K562 (cell line): ENCODE data around the gene GIMAP1. TPM values are rescaled to one million over a fixed set of nuclear protein-coding genes. Genes with fewer than 3 reads are reported as not detected.

Experiments used
- ATAC-seq: fragments of 200-7000 bp; cut with Tn5 transposase; 3 replicates; pipeline ENCODE4 v1.9.1; 2020; ENCODE audit warnings: moderate library complexity
- BruUV-seq: library from RNA; stranded (reverse); fragments of 400-500 nt; replicated peaks from 2 replicates; lab custom pipeline; 2021; lab: Mats Ljungman, UMichigan
- CTCF ChIA-PET: fragments of 300-600 bp; formaldehyde crosslinking; extraction: SDS; loops from one replicate; lab custom pipeline; 2021; ENCODE audit warnings: low intra/inter-chr PET ratio; lab: Yijun Ruan, JAX
- POLR2A ChIA-PET: fragments of 300-600, 350-650 bp; sonication (Branson Sonifier 250); formaldehyde crosslinking; extraction: SDS; loops from one replicate; lab custom pipeline; 2021; ENCODE audit warnings: antibody characterized with exemption, inconsistent platforms; lab: Yijun Ruan, JAX
- DNase-seq, 4 experiments: peaks; one replicate each; pipeline versions ENCODE4 v3.0.0 to v3.0.0-alpha.2; 2011 to 2018; ENCODE audit warnings: low spot score in 3 of 4, mixed read lengths in 3 of 4; ENCODE audit errors: extremely low read depth in 1 of 4
- FAIRE-seq: peaks from 2 replicates; lab custom pipeline; 2011; peaks lifted over from hg19 to GRCh38; lab: Jason Lieb, UNC
- H2AFZ ChIP-seq: 2 replicates; pipeline ENCODE4 v1.6.0; 2011; ENCODE audit warnings: low read depth, low read length, control low read depth, inconsistent platforms
- H3K27ac ChIP-seq: fragments of 200-600 bp; 3 replicates; pipeline ENCODE4 v1.8.0; 2011; ENCODE audit warnings: low read depth, mild to moderate bottlenecking, control low read depth, inconsistent platforms, low read length, moderate library complexity, mixed read lengths; ENCODE audit errors: extremely low read depth
- H3K27me3 ChIP-seq, 2 experiments: fragments of 300-600 bp in 1 of 2; 2 replicates in 1 of 2; 3 replicates in 1 of 2; pipeline versions ENCODE4 v1.6.0 to v1.8.0; 2011; ENCODE audit warnings: inconsistent platforms in 2 of 2, low read length in 2 of 2, mild to moderate bottlenecking in 1 of 2, mixed read lengths in 1 of 2, moderate library complexity in 1 of 2; ENCODE audit not compliant: control insufficient read depth in 2 of 2, insufficient read depth in 2 of 2
- H3K36me3 ChIP-seq: fragments of 300-600 bp; 3 replicates; pipeline ENCODE4 v1.8.0; 2011; ENCODE audit warnings: mild to moderate bottlenecking, low read length, inconsistent platforms; ENCODE audit not compliant: control insufficient read depth, insufficient read depth
- H3K4me1 ChIP-seq, 2 experiments: fragments of 200-600 bp in 1 of 2; replicated peaks in 1 of 2; 2 replicates in 1 of 2; 3 replicates in 1 of 2; pipeline versions ENCODE4 v1.5.1 to v1.8.0; 2011; ENCODE audit warnings: inconsistent platforms in 2 of 2, low read length in 2 of 2, mild to moderate bottlenecking in 1 of 2, mixed read lengths in 1 of 2, moderate library complexity in 1 of 2; ENCODE audit not compliant: control insufficient read depth in 2 of 2, insufficient read depth in 2 of 2
- H3K4me2 ChIP-seq: 2 replicates; pipeline ENCODE4 v1.6.1; 2011; ENCODE audit warnings: low read length, control low read depth, inconsistent platforms, mixed read lengths; ENCODE audit not compliant: insufficient read depth
- H3K4me3 ChIP-seq: fragments of 200-600 bp; sonication (generic), shearing (Covaris generic); 2 replicates; pipeline ENCODE4 v1.5.1; 2016; ENCODE audit warnings: control low read depth, inconsistent platforms
- H3K79me2 ChIP-seq: fragments of 200-600 bp; 3 replicates; pipeline ENCODE4 v1.8.0; 2011; ENCODE audit warnings: low read length, inconsistent platforms; ENCODE audit not compliant: control insufficient read depth, insufficient read depth
- H3K9ac ChIP-seq, 2 experiments: 2 replicates each; pipeline versions ENCODE4 v1.6.0 to v1.6.1; 2011; ENCODE audit warnings: low read depth in 2 of 2, low read length in 2 of 2, control low read depth in 1 of 2, inconsistent platforms in 1 of 2, mild to moderate bottlenecking in 1 of 2, mixed read lengths in 1 of 2; ENCODE audit not compliant: insufficient read depth in 1 of 2
- H3K9me1 ChIP-seq: one replicate; pipeline ENCODE4 v1.6.0; 2011; ENCODE audit warnings: inconsistent platforms, mild to moderate bottlenecking, low read length, moderate library complexity; ENCODE audit not compliant: control insufficient read depth, insufficient read depth
- H3K9me3 ChIP-seq: replicated peaks from 2 replicates; pipeline ENCODE4 v1.5.1; 2011; ENCODE audit warnings: low read depth, low read length, inconsistent platforms; ENCODE audit not compliant: control insufficient read depth, insufficient read depth
- H4K20me1 ChIP-seq: replicated peaks from 2 replicates; pipeline ENCODE4 v1.6.1; 2011; ENCODE audit warnings: low read length, inconsistent platforms, mixed read lengths; ENCODE audit not compliant: control insufficient read depth, insufficient read depth
- ELF1 ChIP-seq: fragments of 200-800 bp; sonication (Bioruptor generic); IDR thresholded peaks from 2 replicates; pipeline ENCODE4 v1.6.1; 2016; ENCODE audit warnings: missing genetic modification characterization, missing compliant biosample characterization
- EWSR1 ChIP-seq: fragments of 450-650 bp; IDR thresholded peaks from 2 replicates; pipeline ENCODE4 v1.6.1; 2018; ENCODE audit warnings: borderline replicate concordance, mild to moderate bottlenecking, low read depth, moderate library complexity; ENCODE audit not compliant: partially characterized antibody
- FUS ChIP-seq: fragments of 200-400 bp; formaldehyde crosslinking; optimal IDR thresholded peaks from 2 replicates; pipeline ENCODE3; 2017; ENCODE audit warnings: low read depth, low read length
- JUND ChIP-seq, 2 experiments: IDR thresholded peaks; 2 replicates in 1 of 2; 3 replicates in 1 of 2; pipeline ENCODE4 v1.6.1; 2011; ENCODE audit warnings: borderline replicate concordance in 2 of 2, low read depth in 2 of 2, low read length in 2 of 2, improper control_type of control experiment in 1 of 2, missing biosample characterization in 1 of 2, missing genetic modification characterization in 1 of 2, missing genetic modification reagents in 1 of 2
- MNT ChIP-seq, 2 experiments: fragments of 450-650 bp; conservative IDR thresholded peaks; 2 replicates each; pipeline ENCODE4 v1.6.1; 2017; ENCODE audit warnings: mild to moderate bottlenecking in 2 of 2, moderate library complexity in 2 of 2
- MYBL2 ChIP-seq, 2 experiments: fragments of 450-650 bp in 1 of 2; sonication (generic) in 1 of 2; formaldehyde crosslinking in 1 of 2; IDR thresholded peaks; 2 replicates each; pipeline versions ENCODE4 v1.6.1 to v1.8.1; 2017 to 2022; ENCODE audit warnings: borderline replicate concordance in 1 of 2, inconsistent platforms in 1 of 2, low read depth in 1 of 2, mild to moderate bottlenecking in 1 of 2, missing genetic modification reagents in 1 of 2, moderate library complexity in 1 of 2
- NKRF ChIP-seq: fragments of 450-650 bp; IDR thresholded peaks from 2 replicates; pipeline ENCODE4 v1.6.1; 2016; ENCODE audit warnings: borderline replicate concordance
- NR0B1 ChIP-seq: fragments of 450-650 bp; IDR thresholded peaks from one replicate; pipeline ENCODE4 v1.6.1; 2018; ENCODE audit warnings: mild to moderate bottlenecking, moderate library complexity; ENCODE audit not compliant: partially characterized antibody
- PREB ChIP-seq: sonication (generic); formaldehyde crosslinking; IDR thresholded peaks from 2 replicates; pipeline ENCODE4 v1.8.1; 2023; ENCODE audit warnings: mild to moderate bottlenecking, missing genetic modification reagents
- VEZF1 ChIP-seq: fragments of 200-800 bp; sonication (Bioruptor generic); IDR thresholded peaks from 2 replicates; pipeline ENCODE4 v1.6.1; 2017; ENCODE audit warnings: missing genetic modification characterization, missing compliant biosample characterization
- ZNF717 ChIP-seq: fragments of 250-450 bp; sonication (Bioruptor Pico); IDR thresholded peaks from 2 replicates; pipeline ENCODE4 v1.5.0; 2021
- WGBS: fragments of 100-300 bp; shearing (Covaris generic); methylation state at CpG from one replicate; pipeline ENCODE4 v1.1.6; 2016; ENCODE audit warnings: low coverage, mixed read lengths; ENCODE audit not compliant: insufficient coverage; ENCODE audit errors: missing lambda C conversion rate; 5-methylcytosine and 5-hydroxymethylcytosine counted together
- in situ Hi-C: fragments of 300-500 bp; cut with MboI; formaldehyde crosslinking; loops from 4 replicates; pipeline ENCODE4 v1.15.0; 2018; ENCODE audit warnings: inconsistent platforms, mixed read lengths
- intact Hi-C: fragments of 100-400 bp; cut with micrococcal nuclease; formaldehyde crosslinking; loops from 2 replicates; pipeline ENCODE4 v1.14.2; 2022
- polyA plus RNA-seq, 8 experiments: library from polyadenylated mRNA; depleted of rRNA in 4 of 8; stranded (reverse) in 5 of 8; unstranded in 3 of 8; fragments of >200 nt; fragmentation: Nextera tagmentation in 2 of 8; fragmentation: Illumina TruSeq in 1 of 8; extraction: Ambion mirVana in 2 of 8; extraction: Trizol in 1 of 8; gene quantifications; 2 replicates each; pipeline versions ENCODE4 v1.2.1 to v1.2.3, GENCODE V29; 2011 to 2014; ENCODE audit warnings: inconsistent platforms in 1 of 8, missing spikeins in 1 of 8
- total RNA-seq, 7 experiments: library from RNA; depleted of rRNA in 6 of 7; stranded (reverse); fragments of >200 nt in 6 of 7; fragmentation: Illumina TruSeq in 2 of 7; extraction: Trizol in 2 of 7; gene quantifications; 2 replicates each; pipeline versions ENCODE4 v1.2.1 to v1.2.3, GENCODE V29; 2011 to 2021; ENCODE audit warnings: low replicate concordance in 1 of 7

The GIMAP1 gene
- total and polyA plus RNA-seq, 9 of the 15 experiments (the other 6 are each of a cell fraction or from before 2014, with no cell fraction given): 0.04 to 0.13 TPM; not detected in 7

GRCh38 chr7:150734254-150734653 lies 17.8 kb downstream of the GIMAP1 start:
- no peaks in the 10 kb centered on the region for H3K9me1 ChIP-seq
- no peaks in the 10 kb centered on the region for H3K79me2 ChIP-seq
- WGBS: 1% methylated on average over 3 of the region's 3 CpGs
- in situ Hi-C loops: no loop called here
- no peaks in the 10 kb centered on the region for H4K20me1 ChIP-seq
- ATAC-seq (no peak), FAIRE-seq (no peak), DNase-seq (no peak)
- H3K27me3 ChIP-seq: peaks cover 0 to 27% of the 10 kb centered on the region in 2 experiments; a peak in 2 of 5 replicates
- TF ChIP-seq EWSR1 (no peak), JUND (IDR thresholded peaks at IDR 0.05; ENCODE audit: borderline replicate concordance, low read depth, low read length) (no peak), JUND (tag; IDR thresholded peaks at IDR 0.05; ENCODE audit: borderline replicate concordance, low read depth, low read length) (no peak), NKRF (no peak), VEZF1 (CRISPR knock-in tag) (no peak), ZNF717 (CRISPR knock-in tag) (no peak), NR0B1 (no peak), MYBL2 (IDR thresholded peaks at IDR 0.05; ENCODE audit: low read depth) (no peak), MYBL2 (CRISPR knock-in tag; IDR thresholded peaks at IDR 0.05; ENCODE audit: borderline replicate concordance) (no peak), PREB (CRISPR knock-in tag) (no peak), MNT (conservative IDR thresholded peaks at IDR 0.05) (no peak), ELF1 (no peak), FUS (no peak)
- BruUV-seq: no TSS peak
- ChIA-PET CTCF (no interaction called here), POLR2A (interaction anchor here (0.8 kb wide), 1 partner anchor 699 kb away, joined by 4 read pairs; no protein-coding TSS in a partner anchor)
- no peaks in the 10 kb centered on the region for H3K9me3 ChIP-seq
- H3K4me3 ChIP-seq: no peak overlapping the region
- H3K27ac ChIP-seq: no peak overlapping the region
- H3K4me1 ChIP-seq: no peaks in the 10 kb centered on the region; a peak in 1 of 5 replicates
- intact Hi-C loops: no loop called here
- no peak overlapping the region for H3K9ac ChIP-seq
- H3K36me3 ChIP-seq: no peaks in the 10 kb centered on the region
- H3K4me2 ChIP-seq: no peak overlapping the region
- no peak overlapping the region for H2AFZ ChIP-seq
